Fibroblast of skin of right quadriceps (primary cell): ENCODE measurements around the gene C2CD3.
"Not testable (repeated sequence)": the region's sequence is repeated elsewhere in the genome, so short reads cannot be mapped to it uniquely, and the experiment has no call there.

Experiments
- DNase-seq: peaks from one replicate; pipeline ENCODE4 v3.0.0-alpha.2; 2013

The C2CD3 gene

GRCh38 chr11:74154620-74155281 lies 16.1 kb downstream of the C2CD3 start:
- peak; percentile 22 for DNase-seq

- no peak for DNase-seq
Observed at GRCh38 chr11:74153224-74153623, 17.6 kb downstream of the C2CD3 start.

GRCh38 chr11:74147199-74147929 lies 23.4 kb downstream of the C2CD3 start:
- DNase-seq = no peak

GRCh38 chr11:74144592-74144991 lies 26.2 kb downstream of the C2CD3 start:
- no peak for DNase-seq

GRCh38 chr11:74142624-74143023 lies 28.2 kb downstream of the C2CD3 start:
- peak; percentile 51 for DNase-seq

- DNase-seq = no peak
Observed at GRCh38 chr11:74141908-74142307, 28.9 kb downstream of the C2CD3 start.

GRCh38 chr11:74141241-74141695 lies 29.5 kb downstream of the C2CD3 start:
- peak; percentile 68 for DNase-seq

GRCh38 chr11:74139919-74140431 lies 30.8 kb downstream of the C2CD3 start:
- peak; percentile 50 for DNase-seq

- peak; percentile 27 for DNase-seq
Observed at GRCh38 chr11:74139151-74139918, 31.5 kb downstream of the C2CD3 start.

GRCh38 chr11:74138572-74138971 lies 32.2 kb downstream of the C2CD3 start:
- DNase-seq = peak; percentile 98

- peak; percentile 34 for DNase-seq
Observed at GRCh38 chr11:74138021-74138420, 32.8 kb downstream of the C2CD3 start.

- no peak for DNase-seq
Observed at GRCh38 chr11:74135127-74135840, 35.5 kb downstream of the C2CD3 start.

GRCh38 chr11:74134661-74135060 lies 36.1 kb downstream of the C2CD3 start:
- no peak for DNase-seq

- DNase-seq = no peak
Observed at GRCh38 chr11:74133436-74133835, 37.4 kb downstream of the C2CD3 start.

GRCh38 chr11:74132833-74133232 lies 38.0 kb downstream of the C2CD3 start:
- DNase-seq = no peak

GRCh38 chr11:74129121-74129520 lies 41.7 kb downstream of the C2CD3 start:
- not testable (repeated sequence) for DNase-seq

GRCh38 chr11:74123008-74123448 lies 47.8 kb downstream of the C2CD3 start:
- no peak for DNase-seq

GRCh38 chr11:74121804-74122203 lies 49.0 kb downstream of the C2CD3 start:
- no peak for DNase-seq

GRCh38 chr11:74120260-74121035 lies 50.4 kb downstream of the C2CD3 start:
- DNase-seq = not testable (repeated sequence)

- DNase-seq = no peak
Observed at GRCh38 chr11:74116719-74117118, 54.1 kb downstream of the C2CD3 start.

GRCh38 chr11:74112877-74113276 lies 57.9 kb downstream of the C2CD3 start:
- DNase-seq = no peak

GRCh38 chr11:74106124-74106523 lies 64.7 kb downstream of the C2CD3 start:
- no peak for DNase-seq
